ENCODE data around the gene GOLGA2.

- TF ChIP-seq CTCF (IDR thresholded peaks at IDR 0.05): no peak
- no peak for TF ChIP-seq POLR2A (IDR thresholded peaks at IDR 0.05)
- TF ChIP-seq POLR2AphosphoS5 (IDR thresholded peaks at IDR 0.05): no peak
These were observed 48.0 kb upstream of the GOLGA2 start for GRCh38 chr9:128323791-128324190.
